HepG2 (cell line): ENCODE measurements around the gene CD24. TPM values are rescaled to one million over a fixed set of nuclear protein-coding genes. Genes with fewer than 3 reads are reported as not detected.
A peak's percentile ranks its signal among the peaks of the same experiment; 100 is the strongest.

Source experiments
- ELF1 ChIP-seq: sonication (generic); formaldehyde crosslinking; IDR thresholded peaks from 2 replicates; pipeline ENCODE4 v1.4.0; 2020; ENCODE audit warnings: missing genetic modification reagents
- HMGA1 ChIP-seq: sonication (generic); formaldehyde crosslinking; conservative IDR thresholded peaks from 2 replicates; pipeline ENCODE4 v1.4.0; 2020; ENCODE audit warnings: missing genetic modification reagents
- JDP2 ChIP-seq: sonication (generic); formaldehyde crosslinking; IDR thresholded peaks from 2 replicates; pipeline ENCODE4 v1.8.1; 2022; ENCODE audit warnings: missing genetic modification reagents, borderline replicate concordance
- MEIS1 ChIP-seq: sonication (generic); formaldehyde crosslinking; IDR thresholded peaks from 2 replicates; pipeline ENCODE4 v1.9.0; 2021; ENCODE audit warnings: mild to moderate bottlenecking, missing genetic modification reagents, moderate library complexity, borderline replicate concordance
- MXD4 ChIP-seq: IDR thresholded peaks from 2 replicates; pipeline ENCODE4 v1.6.1; 2016; ENCODE audit warnings: mild to moderate bottlenecking, missing biosample characterization, missing genetic modification reagents
- NAIF1 ChIP-seq: sonication (generic); formaldehyde crosslinking; IDR thresholded peaks from 2 replicates; pipeline ENCODE4 v1.5.0; 2020; ENCODE audit warnings: mild to moderate bottlenecking, missing genetic modification reagents, borderline replicate concordance
- WIZ ChIP-seq: sonication (generic); formaldehyde crosslinking; IDR thresholded peaks from 2 replicates; pipeline ENCODE4 v1.5.1; 2020; ENCODE audit warnings: mild to moderate bottlenecking, missing genetic modification reagents
- ZMYM4 ChIP-seq: sonication (generic); formaldehyde crosslinking; IDR thresholded peaks from 2 replicates; pipeline ENCODE4 v1.8.1; 2023; ENCODE audit warnings: mild to moderate bottlenecking, missing genetic modification reagents
- ZNF546 ChIP-seq: sonication (generic); formaldehyde crosslinking; conservative IDR thresholded peaks from 2 replicates; pipeline ENCODE4 v1.8.1; 2023; ENCODE audit warnings: mild to moderate bottlenecking, missing genetic modification reagents
- polyA plus RNA-seq, 8 experiments: library from polyadenylated mRNA; depleted of rRNA in 3 of 8; stranded (reverse) in 7 of 8; unstranded in 1 of 8; fragments of >200 nt; fragmentation: Illumina TruSeq in 4 of 8; extraction: Trizol in 4 of 8; gene quantifications; 2 replicates each; pipeline versions ENCODE4 v1.2.1 to v1.2.3, GENCODE V29; 2011 to 2016; ENCODE audit warnings: low read depth in 4 of 8, missing spikeins in 1 of 8, mixed read lengths in 1 of 8; ENCODE audit not compliant: insufficient read depth in 1 of 8
- total RNA-seq, 5 experiments: library from RNA; depleted of rRNA; stranded (reverse); fragments of >200 nt; fragmentation: Illumina TruSeq; extraction: Trizol; gene quantifications; 2 replicates each; pipeline ENCODE4 v1.2.3, GENCODE V29; 2016; ENCODE audit warnings: low read depth in 1 of 5
- TF ChIP-seq, protein P1 (sequence below): sonication (generic); formaldehyde crosslinking; IDR thresholded peaks from 2 replicates; pipeline ENCODE4 v1.5.0; 2020; ENCODE audit warnings: mild to moderate bottlenecking, missing genetic modification reagents
- TF ChIP-seq, protein P2 (sequence below): sonication (generic); formaldehyde crosslinking; IDR thresholded peaks from 2 replicates; pipeline ENCODE4 v1.4.0; 2020; ENCODE audit warnings: mild to moderate bottlenecking, missing genetic modification reagents
- TF ChIP-seq, protein P3 (sequence below): IDR thresholded peaks from 2 replicates; pipeline ENCODE4 v1.6.1; 2016; ENCODE audit warnings: low read depth, missing genetic modification reagents, missing compliant biosample characterization

The CD24 gene
- total and polyA plus RNA-seq, 2 of the 13 experiments (the other 11 are each of a cell fraction or from before 2014, with no cell fraction given): 11.3 to 30.5 TPM

DNA sequence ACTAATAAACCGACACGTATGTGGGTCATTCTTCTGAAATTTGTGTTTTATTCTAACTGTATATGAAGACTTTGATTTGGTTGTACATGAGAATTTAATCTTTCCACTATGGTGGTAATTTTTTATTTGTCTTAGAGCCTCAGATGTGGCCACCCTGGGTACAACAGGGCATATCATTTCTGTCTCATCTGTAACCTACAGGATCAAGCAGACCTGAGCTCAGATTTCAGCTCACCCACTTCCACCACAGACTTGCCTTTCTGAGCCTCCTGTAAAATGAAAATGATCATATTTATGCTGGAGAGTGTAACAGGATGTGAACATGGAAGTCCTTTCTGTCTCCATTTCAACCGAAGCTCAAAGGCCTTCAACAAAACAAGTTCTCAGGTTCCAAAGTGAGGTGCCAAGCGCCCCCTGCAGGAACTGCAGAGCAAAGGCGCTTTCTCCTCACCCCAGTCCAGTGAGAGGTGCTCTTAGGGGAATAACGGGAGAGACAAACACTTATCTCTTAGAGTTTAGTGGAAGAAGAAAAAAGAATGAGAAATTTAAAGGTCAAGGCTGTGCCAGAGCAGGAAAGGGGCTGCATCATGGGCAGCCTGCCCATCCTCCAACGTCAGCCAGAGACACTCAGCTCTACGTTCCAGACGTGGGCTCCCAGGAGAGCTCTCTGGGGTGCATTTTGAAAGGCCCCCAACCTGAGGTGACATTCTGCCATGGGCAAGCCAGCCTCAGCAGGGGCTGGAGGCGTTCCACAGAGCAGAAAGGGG, 23.0 kb upstream of the CD24 start (continued):
- TF ChIP-seq, protein P1, sequence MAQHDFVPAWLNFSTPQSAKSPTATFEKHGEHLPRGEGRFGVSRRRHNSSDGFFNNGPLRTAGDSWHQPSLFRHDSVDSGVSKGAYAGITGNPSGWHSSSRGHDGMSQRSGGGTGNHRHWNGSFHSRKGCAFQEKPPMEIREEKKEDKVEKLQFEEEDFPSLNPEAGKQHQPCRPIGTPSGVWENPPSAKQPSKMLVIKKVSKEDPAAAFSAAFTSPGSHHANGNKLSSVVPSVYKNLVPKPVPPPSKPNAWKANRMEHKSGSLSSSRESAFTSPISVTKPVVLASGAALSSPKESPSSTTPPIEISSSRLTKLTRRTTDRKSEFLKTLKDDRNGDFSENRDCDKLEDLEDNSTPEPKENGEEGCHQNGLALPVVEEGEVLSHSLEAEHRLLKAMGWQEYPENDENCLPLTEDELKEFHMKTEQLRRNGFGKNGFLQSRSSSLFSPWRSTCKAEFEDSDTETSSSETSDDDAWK (CRISPR knock-in tag): no peak
- 0 out of 2 replicates have a peak, but pooled peaks have one; percentile 23 for TF ChIP-seq NAIF1 (CRISPR knock-in tag)
- no peak for TF ChIP-seq WIZ (CRISPR knock-in tag)
- TF ChIP-seq, protein P2, sequence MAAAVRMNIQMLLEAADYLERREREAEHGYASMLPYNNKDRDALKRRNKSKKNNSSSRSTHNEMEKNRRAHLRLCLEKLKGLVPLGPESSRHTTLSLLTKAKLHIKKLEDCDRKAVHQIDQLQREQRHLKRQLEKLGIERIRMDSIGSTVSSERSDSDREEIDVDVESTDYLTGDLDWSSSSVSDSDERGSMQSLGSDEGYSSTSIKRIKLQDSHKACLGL (CRISPR knock-in tag): no peak
- TF ChIP-seq ZNF546 (CRISPR knock-in tag): no peak
- TF ChIP-seq, protein P3, sequence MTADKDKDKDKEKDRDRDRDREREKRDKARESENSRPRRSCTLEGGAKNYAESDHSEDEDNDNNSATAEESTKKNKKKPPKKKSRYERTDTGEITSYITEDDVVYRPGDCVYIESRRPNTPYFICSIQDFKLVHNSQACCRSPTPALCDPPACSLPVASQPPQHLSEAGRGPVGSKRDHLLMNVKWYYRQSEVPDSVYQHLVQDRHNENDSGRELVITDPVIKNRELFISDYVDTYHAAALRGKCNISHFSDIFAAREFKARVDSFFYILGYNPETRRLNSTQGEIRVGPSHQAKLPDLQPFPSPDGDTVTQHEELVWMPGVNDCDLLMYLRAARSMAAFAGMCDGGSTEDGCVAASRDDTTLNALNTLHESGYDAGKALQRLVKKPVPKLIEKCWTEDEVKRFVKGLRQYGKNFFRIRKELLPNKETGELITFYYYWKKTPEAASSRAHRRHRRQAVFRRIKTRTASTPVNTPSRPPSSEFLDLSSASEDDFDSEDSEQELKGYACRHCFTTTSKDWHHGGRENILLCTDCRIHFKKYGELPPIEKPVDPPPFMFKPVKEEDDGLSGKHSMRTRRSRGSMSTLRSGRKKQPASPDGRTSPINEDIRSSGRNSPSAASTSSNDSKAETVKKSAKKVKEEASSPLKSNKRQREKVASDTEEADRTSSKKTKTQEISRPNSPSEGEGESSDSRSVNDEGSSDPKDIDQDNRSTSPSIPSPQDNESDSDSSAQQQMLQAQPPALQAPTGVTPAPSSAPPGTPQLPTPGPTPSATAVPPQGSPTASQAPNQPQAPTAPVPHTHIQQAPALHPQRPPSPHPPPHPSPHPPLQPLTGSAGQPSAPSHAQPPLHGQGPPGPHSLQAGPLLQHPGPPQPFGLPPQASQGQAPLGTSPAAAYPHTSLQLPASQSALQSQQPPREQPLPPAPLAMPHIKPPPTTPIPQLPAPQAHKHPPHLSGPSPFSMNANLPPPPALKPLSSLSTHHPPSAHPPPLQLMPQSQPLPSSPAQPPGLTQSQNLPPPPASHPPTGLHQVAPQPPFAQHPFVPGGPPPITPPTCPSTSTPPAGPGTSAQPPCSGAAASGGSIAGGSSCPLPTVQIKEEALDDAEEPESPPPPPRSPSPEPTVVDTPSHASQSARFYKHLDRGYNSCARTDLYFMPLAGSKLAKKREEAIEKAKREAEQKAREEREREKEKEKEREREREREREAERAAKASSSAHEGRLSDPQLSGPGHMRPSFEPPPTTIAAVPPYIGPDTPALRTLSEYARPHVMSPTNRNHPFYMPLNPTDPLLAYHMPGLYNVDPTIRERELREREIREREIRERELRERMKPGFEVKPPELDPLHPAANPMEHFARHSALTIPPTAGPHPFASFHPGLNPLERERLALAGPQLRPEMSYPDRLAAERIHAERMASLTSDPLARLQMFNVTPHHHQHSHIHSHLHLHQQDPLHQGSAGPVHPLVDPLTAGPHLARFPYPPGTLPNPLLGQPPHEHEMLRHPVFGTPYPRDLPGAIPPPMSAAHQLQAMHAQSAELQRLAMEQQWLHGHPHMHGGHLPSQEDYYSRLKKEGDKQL: no peak
- peak; percentile 74 for TF ChIP-seq ZMYM4 (CRISPR knock-in tag)
- no peak for TF ChIP-seq MXD4 (CRISPR knock-in tag)
- TF ChIP-seq ELF1 (CRISPR knock-in tag): 0 out of 2 replicates have a peak, but pooled peaks have one; percentile 2
- TF ChIP-seq HMGA1 (CRISPR knock-in tag): no peak
- TF ChIP-seq MEIS1 (CRISPR knock-in tag): peak; percentile 47; the same call in 1 of the 2 replicates
- no peak for TF ChIP-seq JDP2 (CRISPR knock-in tag)
